CD4-positive, alpha-beta T cell treated with Interleukin-21 for 1 hour (primary cell): ENCODE measurements around the gene PTPRD.

Experiments used
- DNase-seq: peaks from one replicate; pipeline ENCODE4 v3.0.0-alpha.2; 2020

PTPRD gene

DNA sequence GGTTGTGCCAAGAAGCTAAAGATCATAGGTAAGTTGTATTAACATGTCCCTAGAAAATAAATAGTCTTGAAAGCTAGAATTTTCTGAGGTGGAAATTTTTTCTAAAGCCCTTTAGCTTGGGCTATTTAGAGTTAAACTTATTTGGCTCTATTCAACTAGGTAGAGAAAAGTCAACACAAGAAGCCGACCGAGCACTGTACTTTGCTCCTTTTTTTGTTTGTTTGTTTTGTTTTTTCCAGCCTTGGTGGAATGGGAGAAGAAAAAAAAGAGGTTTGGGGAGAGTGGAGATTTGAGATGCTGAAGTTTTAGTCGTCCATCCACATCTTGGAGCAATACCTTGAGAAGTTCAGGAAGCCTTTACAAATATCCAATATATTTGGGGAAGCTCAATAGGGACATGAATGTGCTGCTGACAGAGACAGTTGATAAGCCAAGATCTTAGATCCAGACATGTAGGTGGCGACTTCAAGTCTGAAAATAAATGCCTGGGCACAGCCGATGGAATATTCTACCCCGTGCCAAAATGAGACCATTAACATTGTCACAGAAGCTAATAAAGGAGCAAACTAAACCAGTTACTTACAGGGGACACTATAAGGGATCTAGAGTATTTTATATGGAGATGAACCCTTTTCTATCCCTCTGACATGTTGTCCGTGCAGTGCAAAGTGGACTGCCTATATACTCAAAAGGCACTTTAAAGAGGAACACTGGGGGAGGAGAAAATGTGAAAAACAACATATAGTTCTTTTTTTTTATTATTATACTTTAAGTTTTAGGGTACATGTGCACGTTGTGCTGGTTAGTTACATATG lies 466.1 kb downstream of the PTPRD start:
- no peak for DNase-seq

DNA sequence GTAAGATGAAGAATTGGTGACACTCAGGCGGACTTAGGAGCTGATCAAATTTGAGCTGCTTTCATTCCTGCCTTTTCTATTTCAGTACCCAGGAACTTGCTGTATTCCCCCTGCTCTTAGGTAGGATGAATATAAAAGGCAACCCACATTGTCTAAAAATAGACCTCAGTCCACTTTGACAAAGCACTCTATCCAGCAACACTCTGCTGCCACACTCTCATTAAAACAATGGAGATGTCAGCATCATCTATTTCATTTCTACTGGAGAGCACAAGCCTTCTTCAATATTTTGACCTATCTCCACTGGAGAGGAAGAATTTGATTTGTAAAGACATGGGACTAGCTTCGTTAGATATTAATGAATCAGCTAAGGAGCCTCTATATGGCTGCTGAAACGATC lies 468.4 kb downstream of the PTPRD start:
- DNase-seq = no peak

DNA sequence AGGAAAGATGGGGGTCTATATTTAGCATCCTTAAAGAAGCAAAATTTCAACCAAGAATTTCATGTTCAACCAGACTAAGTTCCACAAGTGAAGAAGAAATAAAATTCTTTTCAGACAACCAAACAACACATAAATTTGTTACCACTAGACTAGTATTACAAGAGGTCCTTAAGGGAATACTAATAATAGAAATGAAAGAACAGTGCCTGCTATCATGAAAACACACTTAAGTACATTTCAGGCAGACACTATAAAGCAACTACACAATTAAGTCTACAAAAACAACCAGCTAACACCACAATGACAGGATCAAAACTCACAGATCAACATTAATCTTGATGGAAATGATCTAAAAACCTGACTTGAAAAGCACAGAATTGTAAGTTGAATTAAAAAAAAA lies 477.2 kb downstream of the PTPRD start:
- no peak for DNase-seq

DNA sequence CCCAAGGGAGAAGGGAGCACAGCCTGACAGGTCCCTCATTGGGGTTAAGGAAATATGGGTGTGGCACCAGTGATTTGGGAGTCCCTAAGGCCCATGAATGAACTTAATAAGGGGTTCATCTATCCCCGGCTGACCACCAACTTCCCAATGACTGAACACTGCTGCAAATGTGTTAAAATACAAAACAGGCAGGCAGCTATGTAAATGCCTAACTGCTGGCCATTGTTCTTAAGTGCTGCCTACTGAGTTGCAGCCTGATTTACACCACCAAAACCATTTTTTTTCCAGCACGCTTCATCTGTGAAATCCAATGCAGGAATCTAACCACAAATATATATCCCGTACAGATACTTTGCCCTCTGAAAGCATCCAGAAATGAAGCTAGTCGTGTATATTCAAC lies 478.5 kb downstream of the PTPRD start:
- no peak for DNase-seq

DNA sequence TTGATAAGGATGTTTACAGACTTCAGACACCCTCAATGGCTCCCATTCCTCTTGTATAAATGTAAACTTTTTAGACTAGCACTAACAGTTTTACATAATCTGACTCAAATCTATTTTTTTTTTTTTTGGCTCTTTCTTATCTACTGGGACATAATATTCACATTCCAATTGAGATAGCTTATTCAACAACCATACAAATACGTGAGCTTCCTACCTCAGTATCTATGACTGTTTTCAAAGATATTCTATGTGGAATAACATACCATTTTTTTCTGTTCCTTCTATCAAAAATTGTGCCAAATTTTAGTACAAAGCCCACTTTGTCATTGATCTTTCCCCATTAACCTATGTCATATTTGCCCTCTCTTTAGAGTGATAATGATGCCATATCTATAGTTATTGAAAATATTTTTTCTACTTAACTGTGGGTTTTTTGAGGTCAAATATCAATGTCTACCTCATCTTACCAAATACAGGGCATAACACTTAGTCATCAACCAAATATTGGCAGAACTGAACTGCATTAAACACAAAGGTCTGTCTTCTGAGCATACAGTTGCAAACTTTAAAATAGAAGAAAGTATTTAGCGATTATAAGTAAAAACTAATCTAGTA lies 482.6 kb downstream of the PTPRD start:
- no peak for DNase-seq

DNA sequence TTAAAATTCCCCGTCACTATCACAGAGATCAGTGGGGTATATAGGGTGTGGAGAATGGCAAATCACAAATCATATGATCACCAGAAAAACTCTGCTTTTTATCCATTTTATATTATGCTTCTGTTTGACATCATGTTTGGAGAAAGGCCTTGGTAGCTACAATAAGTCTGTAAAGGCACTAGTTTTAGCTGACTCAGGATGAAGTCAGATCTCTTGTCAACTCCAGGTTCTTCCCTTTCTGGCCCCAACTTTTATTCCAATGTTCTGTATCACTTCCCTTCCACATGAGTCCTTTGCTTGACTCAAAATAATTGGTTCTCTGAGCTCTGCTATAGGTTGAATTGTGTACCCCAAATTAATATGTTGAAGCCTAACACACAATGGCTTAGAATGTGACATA lies 484.9 kb downstream of the PTPRD start:
- no peak for DNase-seq

DNA sequence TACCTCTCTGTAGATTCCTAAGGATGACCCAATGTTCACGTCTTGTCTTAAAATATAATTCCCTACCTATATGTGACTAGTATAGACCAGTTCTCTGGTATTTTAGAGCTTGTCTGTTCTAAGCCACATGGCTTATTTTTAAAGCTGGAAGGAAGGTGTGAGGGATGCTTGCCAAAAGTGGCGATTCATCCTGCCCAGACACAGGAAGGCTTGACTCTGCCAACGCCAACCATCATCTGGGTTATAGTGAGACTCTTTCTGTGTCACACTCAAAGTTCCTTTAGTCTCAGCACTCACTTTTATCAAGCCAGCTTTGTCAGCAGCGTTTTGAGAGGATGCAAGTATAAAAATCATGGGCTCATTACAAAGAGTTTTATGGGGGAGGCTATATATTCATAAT lies 500.0 kb downstream of the PTPRD start:
- DNase-seq = no peak

DNA sequence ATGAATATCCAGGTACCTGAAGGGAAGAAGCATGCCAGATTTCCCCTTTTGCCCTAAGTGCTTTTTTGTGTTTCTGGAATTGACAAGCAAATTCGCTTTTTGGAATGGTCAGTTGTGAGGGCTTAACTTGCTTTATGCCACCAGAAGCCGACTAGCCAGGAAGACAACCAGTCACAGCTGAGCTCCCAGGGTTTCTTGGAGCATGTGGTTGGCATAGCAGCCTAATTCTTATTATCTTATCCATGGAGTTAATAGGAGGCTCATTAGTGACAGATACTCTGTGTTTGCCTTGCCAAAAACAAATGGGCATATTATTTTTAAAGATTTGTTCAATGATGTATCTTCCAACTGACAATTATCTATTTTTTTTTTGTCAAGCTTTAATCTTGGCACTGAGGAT lies 500.7 kb downstream of the PTPRD start:
- no peak for DNase-seq

- no peak for DNase-seq
Measured at GRCh38 chr9:10108815-10109214, 504.0 kb downstream of the PTPRD start.

- no peak for DNase-seq
Measured at GRCh38 chr9:10104774-10105173, 508.0 kb downstream of the PTPRD start.

GRCh38 chr9:10095208-10095607 lies 517.6 kb downstream of the PTPRD start:
- DNase-seq = no peak

DNA sequence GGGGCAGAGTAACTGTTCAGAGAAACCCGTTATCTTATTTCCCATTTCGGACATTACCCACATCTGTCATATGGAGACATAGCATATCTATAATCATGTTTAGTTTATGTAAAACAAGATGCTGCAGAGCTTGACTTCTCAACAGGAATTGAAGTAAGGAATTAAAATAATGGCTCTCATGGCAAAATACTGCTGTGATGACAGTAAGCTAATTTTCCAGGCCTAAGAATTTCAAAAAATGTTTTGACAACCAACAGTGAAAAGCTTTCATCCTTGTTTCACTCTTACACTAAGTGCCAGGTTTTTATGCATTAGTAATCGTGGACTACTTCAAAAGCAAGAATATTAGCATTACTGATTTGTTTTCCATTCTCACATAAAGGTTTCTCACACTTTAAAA lies 518.2 kb downstream of the PTPRD start:
- DNase-seq = no peak

- DNase-seq = no peak
Measured at GRCh38 chr9:10080012-10080411, 532.8 kb downstream of the PTPRD start.

DNA sequence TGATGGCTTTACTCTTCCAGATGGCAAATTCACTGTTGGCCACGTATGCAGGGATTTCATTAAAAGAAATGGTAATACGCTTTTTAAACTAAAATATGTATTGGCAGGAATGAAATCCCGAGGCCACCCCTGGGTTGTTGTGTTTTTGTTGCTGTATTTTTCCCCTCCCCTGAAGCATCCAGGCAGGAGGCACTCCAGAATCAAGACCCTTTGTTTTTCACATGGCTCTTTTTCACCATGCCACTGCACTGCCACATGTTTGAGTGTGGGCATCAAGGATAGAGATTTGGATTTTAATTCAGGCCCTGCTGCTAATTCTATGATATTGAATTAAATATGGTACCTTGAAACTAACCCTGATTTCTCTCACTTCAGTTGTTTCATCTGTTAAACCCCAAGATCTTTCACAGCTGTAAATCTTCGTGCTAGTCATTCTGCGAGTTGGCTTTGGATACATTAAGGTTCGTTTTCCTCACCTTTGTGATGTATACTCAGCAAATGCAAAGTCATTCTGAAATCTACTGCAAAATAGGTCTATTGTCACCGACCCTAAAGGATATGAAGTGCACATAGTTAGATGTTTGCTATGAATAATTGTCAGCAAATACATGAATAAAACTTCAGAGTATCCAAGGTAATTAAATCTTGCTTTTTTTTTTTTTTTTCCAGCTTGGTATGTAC lies 533.4 kb downstream of the PTPRD start:
- no peak for DNase-seq

DNA sequence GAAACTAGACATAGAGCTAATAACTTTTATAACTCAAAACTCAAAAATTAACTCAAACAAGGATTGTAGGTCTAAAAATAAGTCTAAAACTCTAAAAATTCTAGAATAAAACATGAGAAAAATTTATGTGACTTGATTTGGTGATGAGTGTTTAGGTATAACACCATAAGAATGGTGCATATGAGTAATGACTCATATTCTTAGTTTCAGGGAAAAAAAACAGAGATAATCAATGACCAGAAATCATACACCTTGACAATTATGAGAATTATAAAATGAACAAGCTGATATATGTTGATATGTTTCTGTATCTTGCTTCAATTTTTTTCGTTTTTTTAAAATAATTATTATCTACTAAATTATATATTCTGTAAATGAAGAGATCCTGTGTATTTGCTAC lies 541.2 kb downstream of the PTPRD start:
- DNase-seq = no peak

- no peak for DNase-seq
Measured at GRCh38 chr9:10062629-10063395, 550.0 kb downstream of the PTPRD start.

DNA sequence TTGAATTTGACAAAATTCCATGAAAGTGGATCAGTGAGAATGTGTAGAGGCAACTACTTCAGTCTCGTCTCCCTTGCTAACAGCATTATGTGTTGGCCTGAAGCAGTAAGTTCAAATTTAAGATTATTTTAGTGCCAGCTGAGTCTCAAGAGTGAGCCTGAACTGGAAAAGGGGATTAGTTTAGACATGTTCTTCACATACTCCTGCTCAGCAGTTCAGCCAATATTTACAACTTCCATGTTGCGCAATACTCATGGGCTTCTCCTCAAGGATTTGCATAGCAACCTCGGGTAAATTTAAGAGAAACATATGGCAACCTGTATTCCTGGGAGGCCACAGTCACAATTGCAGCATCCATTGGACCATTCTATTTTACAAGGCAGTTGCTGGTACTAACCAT lies 553.8 kb downstream of the PTPRD start:
- no peak for DNase-seq

- DNase-seq = no peak
Measured at GRCh38 chr9:10055886-10056395, 556.9 kb downstream of the PTPRD start.

DNA sequence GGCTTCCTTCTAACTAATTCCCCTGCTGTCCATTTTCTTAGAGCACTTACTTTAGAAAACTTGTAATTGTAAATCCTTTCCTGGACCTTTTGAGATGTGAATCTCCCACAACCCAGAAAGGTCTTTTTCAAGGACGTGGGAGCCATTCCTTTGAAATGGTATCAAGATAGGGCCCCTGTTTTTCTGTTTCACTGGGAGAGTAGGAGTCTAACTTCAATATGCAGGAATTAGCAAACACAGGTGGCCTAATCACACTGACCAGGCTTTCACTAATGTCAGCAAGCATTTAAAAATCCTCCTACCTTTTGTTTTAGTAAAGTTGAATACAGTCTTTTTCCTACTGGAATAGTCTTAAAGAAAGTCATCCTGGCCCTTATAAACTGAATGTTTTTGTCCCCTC lies 558.3 kb downstream of the PTPRD start:
- DNase-seq = no peak

DNA sequence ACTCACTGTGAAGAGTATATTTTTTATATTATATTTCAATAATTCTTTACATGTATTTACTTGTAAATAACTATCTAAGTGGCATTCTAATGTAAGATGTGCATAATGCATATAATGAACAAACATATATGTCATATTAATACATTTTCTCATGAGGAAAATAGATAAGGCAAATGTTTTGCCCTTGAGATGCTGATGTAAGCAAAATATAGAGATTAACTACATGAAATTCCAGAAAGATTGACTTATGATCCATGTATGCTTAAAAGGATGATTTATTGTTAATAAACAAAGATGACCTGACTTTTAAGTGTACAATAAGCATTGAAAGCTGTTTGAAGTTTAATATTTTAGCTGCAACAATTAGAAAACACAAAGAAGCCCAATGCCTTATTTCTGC lies 559.9 kb downstream of the PTPRD start:
- no peak for DNase-seq

DNA sequence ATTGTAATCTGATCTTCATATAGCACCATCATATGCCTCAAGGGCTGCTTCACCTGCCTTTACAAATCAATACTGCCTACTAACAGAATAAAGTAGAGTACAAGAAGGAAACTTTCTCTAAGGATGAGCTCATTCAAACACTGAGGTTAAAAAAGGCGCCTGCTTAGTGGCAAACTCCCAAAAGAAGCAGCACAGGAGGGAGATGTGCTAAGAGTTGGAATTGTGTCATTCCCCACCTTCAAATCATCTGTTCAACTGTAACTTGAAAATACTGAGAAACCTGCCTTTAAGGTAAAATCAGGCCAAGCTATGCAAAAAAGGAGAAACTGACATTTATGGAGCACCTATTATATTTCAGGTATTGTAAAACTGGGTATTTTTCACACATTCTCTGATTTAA lies 560.6 kb downstream of the PTPRD start:
- no peak for DNase-seq

GRCh38 chr9:10050016-10050415 lies 562.8 kb downstream of the PTPRD start:
- no peak for DNase-seq

DNA sequence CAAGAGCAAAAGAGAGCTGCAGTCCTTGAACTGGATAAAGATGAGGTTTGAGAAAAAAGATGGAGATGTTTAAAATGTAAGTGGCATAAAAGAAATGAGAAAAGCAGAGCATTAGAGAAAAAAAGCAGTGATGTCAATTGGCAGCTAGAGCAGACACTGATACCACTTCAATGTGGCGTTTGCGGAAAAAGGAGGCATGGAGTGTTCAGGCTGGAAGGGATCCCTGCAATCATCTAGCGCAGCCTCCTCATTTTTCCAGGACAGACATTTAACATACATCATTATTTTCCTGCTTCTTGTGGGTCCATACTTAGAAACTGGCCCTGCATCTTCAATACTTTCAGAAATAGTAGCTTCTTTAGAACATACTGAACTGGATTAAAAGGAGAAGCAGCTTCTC lies 563.8 kb downstream of the PTPRD start:
- no peak for DNase-seq
